ENCODE results near the gene PPP3R2. TPM values are rescaled to one million over a fixed set of nuclear protein-coding genes. Genes with fewer than 3 reads are reported as not detected.

Gene PPP3R2
- total RNA-seq, 1 experiment from 2014 or later: not detected

- no peak for TF ChIP-seq ARID4B (CRISPR knock-in tag; IDR thresholded peaks at IDR 0.05; ENCODE audit: borderline replicate concordance)
Measured at GRCh38 chr9:101593345-101593744, 1.4 kb downstream of the PPP3R2 start (continued).

- Mint-ChIP-seq H3K9me3 (no peaks in the 10 kb centered on the region), H3K4me1 (peaks cover 6% of the 10 kb centered on the region), H3K4me3 (no peak overlapping the region), H3K27ac (no peak overlapping the region), H3K27me3 (ENCODE audit: low read depth) (no peaks in the 10 kb centered on the region; the same call in 1 of the 2 replicates), H3K36me3 (no peaks in the 10 kb centered on the region)
- DNase-seq (ENCODE audit: low spot score) (no peak), ATAC-seq (no peak)
- no peak for TF ChIP-seq SOX15 (CRISPR knock-in tag; IDR thresholded peaks at IDR 0.05)
- ChIA-PET CTCF (interaction anchor here (1.5 kb wide), 2 partner anchors 9 to 144 kb away, joined by 3 to 6 read pairs; no protein-coding TSS in a partner anchor), POLR2A (no interaction called here)
Measured at GRCh38 chr9:101592788-101593187, 2.0 kb downstream of the PPP3R2 start.

- H3K9me3 Mint-ChIP-seq: no peaks in the 10 kb centered on the region
- ATAC-seq: no peak
- DNase-seq (ENCODE audit: low spot score): no peak
- H3K4me3 Mint-ChIP-seq: no peak overlapping the region
- ChIA-PET POLR2A (no interaction called here), CTCF (interaction anchor here (1.0 to 1.5 kb wide), 2 partner anchors 10 to 143 kb away, joined by 3 to 6 read pairs; no protein-coding TSS in a partner anchor)
- no peaks in the 10 kb centered on the region; the same call in 1 of the 2 replicates for H3K27me3 Mint-ChIP-seq (ENCODE audit: low read depth)
- H3K27ac Mint-ChIP-seq: no peak overlapping the region
- H3K36me3 Mint-ChIP-seq: no peaks in the 10 kb centered on the region
- H3K4me1 Mint-ChIP-seq: peaks cover 6% of the 10 kb centered on the region
- TF ChIP-seq USF2 (CRISPR knock-in tag; IDR thresholded peaks at IDR 0.05): no peak
- TF ChIP-seq PRRX2 (CRISPR knock-in tag; IDR thresholded peaks at IDR 0.05): no peak
- no peak for TF ChIP-seq PRDM15 (CRISPR knock-in tag; IDR thresholded peaks at IDR 0.05)
- TF ChIP-seq ESRRA (CRISPR knock-in tag; IDR thresholded peaks at IDR 0.05; ENCODE audit: borderline replicate concordance): no peak
- no peak for TF ChIP-seq ATF1 (CRISPR knock-in tag; IDR thresholded peaks at IDR 0.05)
- TF ChIP-seq IRF1 (CRISPR knock-in tag; IDR thresholded peaks at IDR 0.05): no peak
- no peak for TF ChIP-seq GTF2I (CRISPR knock-in tag; conservative IDR thresholded peaks at IDR 0.05)
- no peak for TF ChIP-seq ARID4B (CRISPR knock-in tag; IDR thresholded peaks at IDR 0.05; ENCODE audit: borderline replicate concordance)
- TF ChIP-seq ZNF281 (CRISPR knock-in tag; IDR thresholded peaks at IDR 0.05): no peak
- TF ChIP-seq SMAD3 (CRISPR knock-in tag; IDR thresholded peaks at IDR 0.05; ENCODE audit: borderline replicate concordance): no peak
- no peak for TF ChIP-seq MLX (CRISPR knock-in tag; IDR thresholded peaks at IDR 0.05)
Measured at GRCh38 chr9:101591787-101592446, 2.9 kb downstream of the PPP3R2 start.
